Measurements from ENCODE around the gene RBM7. TPM values are rescaled to one million over a fixed set of nuclear protein-coding genes. Genes with fewer than 3 reads are reported as not detected.

Gene RBM7
- total RNA-seq, 6 donors from 2014 or later: 2.2 to 35.2 (median 21.4) TPM

- Histone ChIP-seq H3K27me3 (no peaks in the 10 kb centered on the region), H3K4me1 (no peaks in the 10 kb centered on the region), H3K36me3 (peaks cover 8 to 21% (median 15%) of the 10 kb centered on the region in 4 donors), H3K4me3 (no peak overlapping the region), H3K9me3 (no peaks in the 10 kb centered on the region), H3K27ac (no peak overlapping the region)
- ATAC-seq (ENCODE audit: low FRiP score in 2 of 2) (no peak), DNase-seq (no peak)
- TF ChIP-seq POLR2AphosphoS5 (IDR thresholded peaks at IDR 0.05) (no peak), POLR2A (IDR thresholded peaks at IDR 0.05) (no peak), CTCF (IDR thresholded peaks at IDR 0.05) (no peak), EP300 (IDR thresholded peaks at IDR 0.05) (no peak)
- WGBS, 2 donors: 89 to 94% methylated on average over 10 of the region's 10 CpGs
These were observed 13.5 kb downstream of the RBM7 start for GRCh38 chr11:114413958-114414357.

- DNase-seq (no peak), ATAC-seq (ENCODE audit: low FRiP score in 2 of 2) (no peak)
- Histone ChIP-seq H3K4me1 (no peaks in the 10 kb centered on the region), H3K27ac (no peak overlapping the region), H3K9me3 (no peaks in the 10 kb centered on the region), H3K36me3 (peaks cover 0 to 4% (median 2%) of the 10 kb centered on the region in 4 donors), H3K27me3 (no peaks in the 10 kb centered on the region), H3K4me3 (no peak overlapping the region)
- no peak for TF ChIP-seq CTCF (IDR thresholded peaks at IDR 0.05)
- no peak for TF ChIP-seq POLR2A (IDR thresholded peaks at IDR 0.05)
- no peak for TF ChIP-seq POLR2AphosphoS5 (IDR thresholded peaks at IDR 0.05)
- no peak for TF ChIP-seq EP300 (IDR thresholded peaks at IDR 0.05)
These were observed 16.0 kb downstream of the RBM7 start for GRCh38 chr11:114416441-114416961.

- no peaks in the 10 kb centered on the region for H3K36me3 ChIP-seq
- 97 to 98% methylated on average over 4 of the region's 4 CpGs for WGBS, 2 donors
- no peaks in the 10 kb centered on the region for H3K9me3 ChIP-seq
- ATAC-seq (ENCODE audit: low FRiP score in 2 of 2) (no peak), DNase-seq (no peak)
- TF ChIP-seq POLR2A (IDR thresholded peaks at IDR 0.05) (no peak), POLR2AphosphoS5 (IDR thresholded peaks at IDR 0.05) (no peak), EP300 (IDR thresholded peaks at IDR 0.05) (no peak), CTCF (IDR thresholded peaks at IDR 0.05) (no peak)
- no peaks in the 10 kb centered on the region for H3K27me3 ChIP-seq
- H3K4me1 ChIP-seq: peaks cover 0 to 4% (median 0%) of the 10 kb centered on the region in 4 donors
- no peak overlapping the region for H3K27ac ChIP-seq
- no peak overlapping the region for H3K4me3 ChIP-seq
These were observed 25.8 kb downstream of the RBM7 start for GRCh38 chr11:114426280-114426679.

- Histone ChIP-seq H3K9me3 (no peaks in the 10 kb centered on the region), H3K4me1 (peaks cover 0 to 4% (median 0%) of the 10 kb centered on the region in 4 donors), H3K4me3 (no peak overlapping the region), H3K27me3 (no peaks in the 10 kb centered on the region), H3K36me3 (no peaks in the 10 kb centered on the region), H3K27ac (no peak overlapping the region)
- TF ChIP-seq EP300 (IDR thresholded peaks at IDR 0.05) (no peak), POLR2A (IDR thresholded peaks at IDR 0.05) (no peak), CTCF (IDR thresholded peaks at IDR 0.05) (no peak), POLR2AphosphoS5 (IDR thresholded peaks at IDR 0.05) (no peak)
- no peak for DNase-seq
- no peak for ATAC-seq (ENCODE audit: low FRiP score in 2 of 2)
These were observed 29.8 kb downstream of the RBM7 start for GRCh38 chr11:114430290-114430689.

- DNase-seq (no peak), ATAC-seq (ENCODE audit: low FRiP score in 2 of 2) (no peak)
- Histone ChIP-seq H3K4me3 (no peak overlapping the region), H3K36me3 (no peaks in the 10 kb centered on the region), H3K27ac (no peak overlapping the region), H3K4me1 (peaks cover 0 to 4% (median 0%) of the 10 kb centered on the region in 4 donors), H3K27me3 (no peaks in the 10 kb centered on the region), H3K9me3 (no peaks in the 10 kb centered on the region)
- TF ChIP-seq POLR2AphosphoS5 (IDR thresholded peaks at IDR 0.05) (no peak), CTCF (IDR thresholded peaks at IDR 0.05) (no peak), EP300 (IDR thresholded peaks at IDR 0.05) (no peak), POLR2A (IDR thresholded peaks at IDR 0.05) (no peak)
- 89 to 91% methylated on average over 3 of the region's 3 CpGs for WGBS, 2 donors
These were observed 32.4 kb downstream of the RBM7 start for GRCh38 chr11:114432893-114433292.
